ENCODE measurements around the gene GREM2. TPM values are rescaled to one million over a fixed set of nuclear protein-coding genes. Genes with fewer than 3 reads are reported as not detected.

GREM2 gene
- total RNA-seq, 1 experiment from 2014 or later, result not detected

DNA sequence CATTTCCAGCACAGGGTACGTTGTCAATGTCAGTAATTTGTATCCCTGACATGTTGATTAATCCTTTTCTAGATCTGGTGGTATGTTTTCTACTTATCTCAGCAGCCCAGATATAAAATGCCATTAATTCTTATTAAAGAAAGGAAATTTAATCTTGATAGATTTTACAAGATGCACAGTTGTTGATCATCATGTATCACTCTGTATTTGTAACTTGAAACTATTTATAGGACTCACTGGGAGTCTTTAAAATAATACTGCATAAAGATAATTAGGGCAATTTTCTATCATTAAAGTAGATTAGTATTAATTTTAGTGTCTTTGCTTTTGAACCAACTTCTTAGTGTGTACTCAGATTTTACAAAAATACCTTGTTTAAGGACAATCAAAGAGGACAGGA is 84.9 kb downstream of the GREM2 start:
- in situ Hi-C loops (cut with HindIII; ENCODE audit: low pct_unique_long_range_greater_than_20kb, low sequenced_read_pairs), result no loop called here
- ATAC-seq (no peak), DNase-seq (ENCODE audit: low read depth, low spot score) (no peak)
- no peaks in the 10 kb centered on the region for H3K27me3 ChIP-seq (ENCODE audit: control insufficient read depth, insufficient read depth, low read length)
- TF ChIP-seq TCF7L2 (IDR thresholded peaks at IDR 0.05; ENCODE audit: low read depth, low read length) (no peak), CTCF (IDR thresholded peaks at IDR 0.05) (no peak), SIN3A (IDR thresholded peaks at IDR 0.05; ENCODE audit: borderline replicate concordance, insufficient read depth, low read depth, low read length) (no peak), POLR2AphosphoS5 (IDR thresholded peaks at IDR 0.05; ENCODE audit: low read depth, low read length) (no peak), REST (IDR thresholded peaks at IDR 0.05; ENCODE audit: insufficient read depth in 1 of 2, low read depth in 2 of 2, low read length in 1 of 2) (no peak)
- CTCF ChIA-PET, result no interaction called here
- BruUV-seq (replicated peaks), result no TSS peak
- no peak overlapping the region for H3K27ac ChIP-seq (ENCODE audit: low read length)
- H3K4me3 ChIP-seq (ENCODE audit: low read depth in 2 of 2, low read length in 2 of 2), result no peak overlapping the region
- no peaks in the 10 kb centered on the region for H3K4me1 ChIP-seq (ENCODE audit: control insufficient read depth, insufficient read depth, low read length)
- no peaks in the 10 kb centered on the region for H3K36me3 ChIP-seq (ENCODE audit: control insufficient read depth, insufficient read depth, low read length)
- H3K9me3 ChIP-seq (ENCODE audit: control insufficient read depth, insufficient read depth, low read depth, low read length), result no peaks in the 10 kb centered on the region
- POLR2A ChIA-PET, result no interaction called here
- intact Hi-C loops (cut with micrococcal nuclease; ENCODE audit: unreplicated experiment), result no loop called here

- H3K27me3 ChIP-seq (ENCODE audit: control insufficient read depth, insufficient read depth, low read length), result no peaks in the 10 kb centered on the region
- intact Hi-C loops (cut with micrococcal nuclease; ENCODE audit: unreplicated experiment) (no loop called here), in situ Hi-C loops (cut with HindIII; ENCODE audit: low pct_unique_long_range_greater_than_20kb, low sequenced_read_pairs) (no loop called here)
- BruUV-seq (replicated peaks), result no TSS peak
- CTCF ChIA-PET, result no interaction called here
- H3K4me3 ChIP-seq (ENCODE audit: low read depth in 2 of 2, low read length in 2 of 2), result no peak overlapping the region
- no peaks in the 10 kb centered on the region for H3K4me1 ChIP-seq (ENCODE audit: control insufficient read depth, insufficient read depth, low read length)
- no peak for ATAC-seq
- no peak for DNase-seq (ENCODE audit: low read depth, low spot score)
- H3K27ac ChIP-seq (ENCODE audit: low read length), result no peak overlapping the region
- POLR2A ChIA-PET, result no interaction called here
- no peaks in the 10 kb centered on the region for H3K36me3 ChIP-seq (ENCODE audit: control insufficient read depth, insufficient read depth, low read length)
- no peaks in the 10 kb centered on the region for H3K9me3 ChIP-seq (ENCODE audit: control insufficient read depth, insufficient read depth, low read depth, low read length)
- TF ChIP-seq TCF7L2 (IDR thresholded peaks at IDR 0.05; ENCODE audit: low read depth, low read length), result no peak
- no peak for TF ChIP-seq CTCF (IDR thresholded peaks at IDR 0.05)
- TF ChIP-seq SIN3A (IDR thresholded peaks at IDR 0.05; ENCODE audit: borderline replicate concordance, insufficient read depth, low read depth, low read length), result no peak
- TF ChIP-seq REST (IDR thresholded peaks at IDR 0.05; ENCODE audit: insufficient read depth in 1 of 2, low read depth in 2 of 2, low read length in 1 of 2), result no peak
- no peak for TF ChIP-seq POLR2AphosphoS5 (IDR thresholded peaks at IDR 0.05; ENCODE audit: low read depth, low read length)
Observed at GRCh38 chr1:240526312-240526711, 85.6 kb downstream of the GREM2 start.
